Measurements from ENCODE around the gene GGA1.

Gene GGA1

GRCh38 chr22:37632174-37633088 is 23.8 kb downstream of the GGA1 start:
- no peak for DNase-seq

DNA sequence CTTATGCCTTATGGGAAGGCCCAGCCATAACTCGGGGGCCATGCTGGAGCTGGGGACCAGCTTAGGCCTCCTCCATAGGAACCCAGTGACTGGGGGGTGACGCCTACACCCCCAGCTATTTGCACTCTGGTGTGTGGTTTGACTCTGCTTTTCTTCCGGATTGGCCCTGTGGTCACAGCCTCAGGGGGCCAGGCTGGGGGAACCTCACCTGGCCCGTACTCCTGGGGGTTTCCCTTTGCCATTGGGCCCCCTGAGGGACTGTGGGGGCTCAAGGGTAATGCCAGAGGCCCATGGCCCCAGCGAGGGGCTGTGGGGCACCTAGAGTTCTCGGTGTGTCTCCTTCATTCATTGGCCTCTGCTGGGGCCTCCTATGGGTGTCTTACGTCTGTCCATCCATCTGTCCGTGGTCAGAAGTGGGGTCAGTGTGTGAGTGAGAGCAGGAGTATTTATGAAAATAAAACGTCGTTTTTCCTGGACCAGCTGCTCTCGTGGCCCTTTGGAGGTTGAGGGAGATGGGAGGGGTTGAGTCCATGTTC is 24.5 kb downstream of the GGA1 start:
- peak; percentile 48 for DNase-seq

DNA sequence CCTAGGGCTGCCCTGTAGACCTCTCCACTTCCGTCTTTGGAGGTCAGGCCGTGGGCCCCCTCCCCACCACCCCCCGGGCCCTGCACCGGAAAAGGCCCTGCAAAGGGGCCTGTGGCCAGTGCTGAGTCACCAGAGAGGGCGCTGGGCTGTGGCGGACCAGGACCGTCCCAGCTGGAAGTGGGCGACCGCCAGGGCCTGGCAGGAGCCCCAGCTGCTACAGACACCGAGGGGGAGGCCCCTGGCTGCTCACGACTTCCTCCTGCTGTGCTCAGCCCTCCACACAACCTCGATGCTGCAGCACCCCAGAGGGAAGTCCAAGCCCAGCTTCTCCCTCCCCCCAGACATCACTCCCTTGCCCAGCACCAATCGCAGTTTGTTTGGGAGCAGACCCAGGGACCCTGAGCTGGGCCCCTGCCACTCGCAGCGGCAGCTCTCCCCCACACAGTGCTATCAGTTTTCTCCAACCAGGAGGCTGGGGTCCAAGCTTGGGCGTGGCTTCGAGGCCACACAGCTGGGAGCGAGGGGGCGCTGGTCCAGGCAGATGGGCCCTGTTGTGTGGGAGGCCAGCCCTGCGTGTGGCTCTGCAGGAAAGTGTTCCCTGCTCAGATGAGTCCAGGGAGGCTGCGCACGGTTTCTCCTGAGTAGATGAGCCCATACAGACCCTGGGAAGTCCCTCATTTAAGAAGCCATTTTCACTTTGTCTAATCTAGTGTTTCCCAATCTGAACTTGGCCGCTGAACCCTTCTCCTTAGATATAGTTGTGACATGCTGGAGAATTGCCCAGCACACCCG is 25.2 kb downstream of the GGA1 start:
- peak; percentile 62 for DNase-seq

DNA sequence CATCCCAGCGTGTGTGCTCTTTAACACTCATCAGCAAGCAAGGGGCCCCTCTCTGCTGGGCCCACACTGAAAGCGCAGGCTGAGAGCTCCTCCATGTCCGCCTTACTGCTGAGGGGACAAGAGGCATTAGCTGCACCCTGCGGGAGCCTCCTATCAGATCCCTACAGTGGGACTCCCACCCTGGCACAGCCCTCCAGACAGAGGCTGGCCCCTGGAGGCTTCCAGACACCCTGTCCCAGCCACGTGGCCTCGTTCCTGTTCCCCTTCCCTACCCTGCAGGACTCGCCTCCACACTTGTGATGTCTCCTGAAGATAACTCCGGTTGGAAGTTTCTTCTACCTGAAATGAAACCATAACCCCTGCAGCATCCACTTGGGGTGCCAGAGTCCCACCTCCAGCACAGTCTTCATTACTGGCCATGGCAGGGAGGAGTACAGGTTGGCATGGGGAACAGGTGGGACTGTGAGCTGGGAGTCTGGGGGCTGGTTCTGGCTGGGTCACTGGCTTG is 25.8 kb downstream of the GGA1 start:
- DNase-seq: no peak

GRCh38 chr22:37635157-37635556 is 26.5 kb downstream of the GGA1 start:
- DNase-seq: no peak

GRCh38 chr22:37636186-37636948 is 27.7 kb downstream of the GGA1 start:
- no peak for DNase-seq

- DNase-seq: no peak
Observed at GRCh38 chr22:37636949-37637273, 28.3 kb downstream of the GGA1 start.

- DNase-seq: no peak
Observed at GRCh38 chr22:37638391-37639069, 29.9 kb downstream of the GGA1 start.

DNA sequence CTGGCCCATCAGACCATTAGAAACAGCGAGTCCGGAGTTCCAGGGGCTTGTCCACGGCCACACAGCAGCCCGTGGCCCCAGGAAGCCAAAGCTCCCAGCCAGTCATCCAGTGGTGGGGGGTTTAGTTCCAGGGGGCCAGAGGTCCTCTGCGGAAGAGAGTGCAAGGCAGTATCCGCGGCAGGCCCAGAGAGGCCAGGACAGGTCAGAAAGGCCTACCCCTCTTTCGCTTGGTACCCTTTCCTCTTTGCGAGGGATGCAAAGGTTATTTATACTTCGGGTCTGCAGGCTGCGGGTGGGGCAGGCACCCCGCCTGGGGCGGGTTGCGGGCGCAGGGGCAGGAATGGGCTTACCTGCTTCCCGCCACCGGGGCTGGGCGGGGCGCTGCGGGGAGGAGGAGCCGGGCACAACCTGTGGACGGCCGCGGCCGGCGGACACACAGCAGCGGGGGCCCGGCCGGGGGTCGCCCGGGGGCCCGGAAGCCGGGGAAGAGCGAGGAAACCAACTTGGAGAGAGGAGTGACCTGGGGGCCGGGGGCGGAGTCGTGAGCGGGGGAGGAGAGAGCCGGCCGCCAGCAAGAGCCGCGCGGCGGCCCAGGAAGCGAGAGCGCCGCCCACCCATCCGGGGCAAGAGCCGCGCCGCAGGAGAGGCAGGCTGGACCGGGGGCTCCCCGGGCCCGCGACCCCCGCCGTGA is 30.6 kb downstream of the GGA1 start, which contains the start of gene SH3BP1:
TSS of gene SH3BP1 (plus strand) at position 600 of the 691 bp plus-strand sequence. CDS start 119 bp downstream, outside the sequence.
- peak; percentile 39 for DNase-seq

DNA sequence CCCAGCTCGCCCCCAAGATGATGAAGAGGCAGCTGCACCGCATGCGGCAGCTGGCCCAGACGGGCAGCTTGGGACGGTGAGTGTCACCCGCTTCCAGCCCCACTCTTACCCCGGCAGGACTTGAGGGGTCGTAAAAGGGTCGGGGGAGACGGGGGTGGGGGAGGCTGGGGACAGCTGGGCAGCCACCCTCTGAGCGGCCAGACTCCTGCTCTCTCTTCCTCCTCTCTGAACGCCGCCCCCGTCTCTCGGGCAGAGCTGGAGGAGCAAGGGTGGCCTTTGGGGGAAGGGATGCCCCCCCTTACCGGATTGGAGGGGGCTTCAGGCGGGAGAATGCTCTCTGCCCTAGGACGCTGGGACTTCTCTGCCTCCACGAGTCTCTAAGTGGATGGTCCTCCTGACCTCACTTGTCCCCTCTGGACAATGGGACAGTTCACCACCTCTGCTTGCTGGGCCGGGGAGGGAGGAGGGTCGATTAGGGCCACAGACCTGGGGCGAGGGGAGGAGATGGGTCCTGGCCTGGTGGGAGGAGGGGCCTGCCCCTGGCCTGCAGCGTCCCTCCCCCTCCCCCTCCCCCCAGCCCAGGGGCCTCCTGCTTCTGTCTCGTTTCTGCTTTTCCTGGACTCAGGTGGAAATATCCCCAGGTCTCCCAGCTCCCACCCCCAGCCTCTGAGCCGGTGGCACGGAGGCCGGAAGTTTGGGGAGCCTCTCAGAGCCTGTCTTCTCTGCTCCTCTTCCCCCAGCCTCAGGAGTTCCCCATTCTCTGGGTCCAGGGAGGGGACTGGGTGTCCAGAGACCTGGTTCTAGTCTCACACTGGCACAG is 31.3 kb downstream of the GGA1 start:
- DNase-seq: no peak

DNA sequence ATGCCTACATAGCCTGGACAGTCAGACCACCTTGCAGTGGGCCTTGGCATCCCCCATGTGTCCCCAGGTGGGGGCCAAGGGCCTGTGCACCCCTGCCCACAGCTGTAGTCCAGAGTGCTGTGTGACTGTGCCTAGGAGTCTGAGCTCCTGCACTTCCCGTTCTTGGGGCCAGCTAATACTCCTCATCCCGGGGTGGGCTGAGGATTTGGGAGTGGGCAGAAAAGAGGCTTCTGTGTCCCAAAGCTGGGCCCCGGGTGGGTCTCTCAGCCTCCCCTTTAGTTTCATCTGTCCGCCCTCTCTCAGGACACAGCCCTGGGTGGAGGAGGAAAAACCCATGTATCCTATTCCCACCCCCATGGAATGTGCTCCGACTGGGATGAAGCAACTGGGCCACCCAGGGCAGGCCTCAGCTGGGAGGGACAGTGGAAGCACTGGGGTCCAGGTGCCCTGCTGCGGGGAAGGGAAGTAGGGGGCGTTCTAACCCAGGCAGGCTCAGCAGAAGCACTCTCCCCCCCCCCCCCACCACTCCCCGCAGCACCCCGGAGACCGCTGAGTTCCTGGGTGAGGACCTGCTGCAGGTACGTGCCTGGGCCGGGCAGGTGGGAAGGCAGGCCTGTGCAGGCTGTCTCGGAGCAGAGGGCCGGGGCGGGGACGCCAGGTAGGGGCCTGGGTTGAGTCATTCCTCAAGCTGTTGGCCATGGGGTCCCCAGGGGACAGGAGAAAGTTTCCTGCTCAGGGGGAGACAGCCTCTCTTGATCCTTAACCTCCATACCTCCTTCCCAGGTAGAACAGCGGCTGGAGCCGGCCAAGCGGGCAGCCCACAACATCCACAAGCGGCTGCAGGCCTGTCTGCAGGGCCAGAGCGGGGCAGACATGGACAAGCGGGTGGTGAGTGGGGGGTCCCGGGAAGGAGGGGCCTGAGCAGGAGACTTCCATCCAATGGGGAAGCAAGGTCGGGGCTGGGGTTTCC is 32.2 kb downstream of the GGA1 start:
- DNase-seq: no peak

GRCh38 chr22:37641561-37641949 is 32.9 kb downstream of the GGA1 start:
- no peak for DNase-seq

DNA sequence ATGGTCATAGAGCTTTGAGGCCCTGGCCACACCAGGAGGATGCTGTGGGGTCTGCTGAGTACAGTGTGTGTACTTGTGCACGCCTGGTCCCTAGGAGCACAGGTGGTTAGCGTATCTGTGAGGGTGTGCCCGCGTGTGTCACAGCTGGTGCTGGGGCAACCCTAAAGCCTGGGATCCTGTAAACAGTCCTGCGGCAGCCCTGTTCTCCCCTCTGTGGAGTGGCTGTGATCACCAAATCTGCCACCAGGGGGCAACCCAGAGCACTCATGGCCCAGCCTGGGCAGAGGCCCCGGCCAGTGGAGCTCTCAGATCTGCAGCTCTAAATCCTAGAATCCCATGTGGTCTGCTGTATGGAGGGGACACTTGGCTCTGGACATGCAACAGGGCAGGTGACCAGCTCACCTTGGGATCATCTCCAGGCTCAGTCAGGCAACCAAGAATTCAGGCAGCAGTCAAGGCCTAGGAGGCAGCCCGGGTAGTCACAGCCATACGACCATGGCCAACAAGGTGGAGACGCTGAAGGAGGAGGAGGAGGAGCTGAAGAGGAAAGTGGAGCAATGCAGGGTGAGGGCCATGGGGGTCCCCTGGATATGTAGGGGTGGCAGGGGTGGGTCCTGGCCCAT is 34.7 kb downstream of the GGA1 start:
- peak; percentile 80 for DNase-seq

DNA sequence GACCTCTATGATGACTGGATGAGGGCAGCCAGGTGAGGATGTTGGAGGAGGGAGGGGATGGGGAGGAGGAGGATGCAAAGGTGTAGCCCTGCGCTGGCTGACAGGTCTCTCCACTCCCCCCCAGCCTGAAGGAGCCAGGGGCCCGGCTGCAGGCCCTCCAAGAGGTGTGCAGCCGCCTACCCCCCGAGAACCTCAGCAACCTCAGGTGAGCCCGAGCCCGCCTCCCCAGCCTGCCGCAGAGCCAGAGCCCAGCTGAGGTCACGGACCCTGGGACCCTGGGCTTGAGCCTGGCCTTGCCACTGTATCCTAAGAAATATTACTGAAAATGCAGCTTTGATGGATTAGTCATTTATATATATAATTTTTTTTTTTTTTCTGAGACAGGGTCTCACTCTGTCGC is 38.7 kb downstream of the GGA1 start:
- no peak for DNase-seq

- DNase-seq: no peak
Observed at GRCh38 chr22:37647928-37648327, 39.3 kb downstream of the GGA1 start.

DNA sequence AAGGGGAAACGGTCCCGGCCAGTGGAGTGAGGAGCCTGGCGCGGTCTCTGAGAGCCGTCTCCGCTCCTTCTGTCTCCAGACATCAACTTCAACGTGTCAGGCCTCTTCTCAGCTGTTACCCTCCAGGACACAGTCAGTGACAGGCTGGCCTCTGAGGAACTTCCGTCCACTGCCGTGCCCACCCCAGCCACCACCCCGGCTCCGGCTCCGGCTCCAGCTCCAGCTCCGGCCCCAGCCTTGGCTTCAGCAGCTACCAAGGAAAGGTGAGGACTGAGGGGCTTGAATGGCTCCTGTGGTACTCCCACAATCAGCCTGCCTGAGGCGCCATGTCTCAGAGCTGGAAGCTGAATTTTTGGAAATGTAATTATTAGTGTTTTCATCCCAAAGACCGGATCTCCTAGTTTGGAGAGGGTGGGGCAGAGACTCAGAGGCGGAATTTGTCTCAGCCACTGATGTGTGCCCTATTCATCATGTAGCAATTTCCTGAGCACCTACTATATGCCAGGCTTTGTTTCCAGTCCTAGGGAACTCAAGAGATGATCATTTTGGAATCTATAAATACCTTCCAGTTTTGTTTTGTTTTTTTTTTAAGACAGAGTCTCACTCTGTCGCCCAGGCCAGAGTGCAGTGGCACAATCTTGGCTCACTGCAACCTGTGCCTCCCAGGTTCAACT is 42.0 kb downstream of the GGA1 start:
- DNase-seq: no peak

- no peak for DNase-seq
Observed at GRCh38 chr22:37654563-37655251, 46.1 kb downstream of the GGA1 start.

DNA sequence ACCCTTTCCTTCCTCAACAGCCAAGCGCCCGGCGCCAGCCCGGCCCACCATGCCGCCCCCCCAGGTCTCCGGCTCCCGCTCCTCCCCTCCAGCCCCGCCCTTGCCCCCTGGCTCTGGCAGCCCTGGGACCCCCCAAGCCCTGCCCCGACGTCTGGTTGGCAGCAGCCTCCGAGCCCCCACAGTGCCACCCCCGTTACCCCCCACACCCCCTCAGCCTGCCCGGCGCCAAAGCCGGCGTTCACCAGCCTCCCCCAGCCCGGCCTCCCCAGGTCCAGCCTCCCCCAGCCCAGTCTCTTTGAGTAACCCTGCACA is 46.6 kb downstream of the GGA1 start:
- DNase-seq: no peak
